ENCODE data around the gene FHOD1.

The FHOD1 gene

GRCh38 chr16:67195676-67196075 lies 51.6 kb downstream of the FHOD1 start:
- TF ChIP-seq, protein P1, sequence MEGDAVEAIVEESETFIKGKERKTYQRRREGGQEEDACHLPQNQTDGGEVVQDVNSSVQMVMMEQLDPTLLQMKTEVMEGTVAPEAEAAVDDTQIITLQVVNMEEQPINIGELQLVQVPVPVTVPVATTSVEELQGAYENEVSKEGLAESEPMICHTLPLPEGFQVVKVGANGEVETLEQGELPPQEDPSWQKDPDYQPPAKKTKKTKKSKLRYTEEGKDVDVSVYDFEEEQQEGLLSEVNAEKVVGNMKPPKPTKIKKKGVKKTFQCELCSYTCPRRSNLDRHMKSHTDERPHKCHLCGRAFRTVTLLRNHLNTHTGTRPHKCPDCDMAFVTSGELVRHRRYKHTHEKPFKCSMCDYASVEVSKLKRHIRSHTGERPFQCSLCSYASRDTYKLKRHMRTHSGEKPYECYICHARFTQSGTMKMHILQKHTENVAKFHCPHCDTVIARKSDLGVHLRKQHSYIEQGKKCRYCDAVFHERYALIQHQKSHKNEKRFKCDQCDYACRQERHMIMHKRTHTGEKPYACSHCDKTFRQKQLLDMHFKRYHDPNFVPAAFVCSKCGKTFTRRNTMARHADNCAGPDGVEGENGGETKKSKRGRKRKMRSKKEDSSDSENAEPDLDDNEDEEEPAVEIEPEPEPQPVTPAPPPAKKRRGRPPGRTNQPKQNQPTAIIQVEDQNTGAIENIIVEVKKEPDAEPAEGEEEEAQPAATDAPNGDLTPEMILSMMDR (IDR thresholded peaks at IDR 0.05; ENCODE audit: low read depth, low read length, missing control alignments) = no peak
- no peak overlapping the region for H3K4me3 ChIP-seq (replicated peaks; ENCODE audit: low read depth, low read length)
- DNase-seq (ENCODE audit: extremely low read depth, low read depth) = no peak

GRCh38 chr16:67194260-67194659 lies 53.0 kb downstream of the FHOD1 start:
- no peak for DNase-seq (ENCODE audit: extremely low read depth, low read depth)
- TF ChIP-seq, protein P1 (IDR thresholded peaks at IDR 0.05; ENCODE audit: low read depth, low read length, missing control alignments) = no peak
- peak overlapping the region; percentile 100; the same call in 1 of the 2 replicates for H3K4me3 ChIP-seq (replicated peaks; ENCODE audit: low read depth, low read length)

DNA sequence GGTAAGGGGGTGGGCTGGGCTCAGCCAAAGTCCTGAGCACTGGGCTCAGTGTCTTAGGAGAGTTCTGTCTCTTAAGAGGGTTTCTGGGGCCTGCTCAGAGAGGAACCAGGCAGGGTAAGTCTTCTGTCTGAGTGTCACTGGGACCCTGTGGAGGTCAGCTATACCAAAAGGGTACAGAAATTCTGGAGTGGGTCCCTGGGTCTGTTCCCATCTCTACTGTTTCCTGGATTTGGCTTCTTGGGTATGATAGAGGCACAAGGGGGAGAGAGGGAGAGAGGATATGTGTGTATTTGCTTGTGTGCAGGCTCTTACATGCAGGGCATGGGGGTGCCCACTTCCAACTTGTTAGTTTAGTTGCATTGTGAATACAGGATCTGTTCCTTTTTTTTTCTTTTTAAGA lies 53.7 kb downstream of the FHOD1 start:
- peak overlapping the region; percentile 100 for H3K4me3 ChIP-seq (replicated peaks; ENCODE audit: low read depth, low read length)
- TF ChIP-seq, protein P1 (IDR thresholded peaks at IDR 0.05; ENCODE audit: low read depth, low read length, missing control alignments) = no peak
- DNase-seq (ENCODE audit: extremely low read depth, low read depth) = no peak

GRCh38 chr16:67192781-67193361 lies 54.4 kb downstream of the FHOD1 start:
- TF ChIP-seq, protein P1 (IDR thresholded peaks at IDR 0.05; ENCODE audit: low read depth, low read length, missing control alignments) = no peak
- no peak for DNase-seq (ENCODE audit: extremely low read depth, low read depth)
- peak overlapping the region; percentile 100 for H3K4me3 ChIP-seq (replicated peaks; ENCODE audit: low read depth, low read length)

GRCh38 chr16:67191995-67192681 lies 55.1 kb downstream of the FHOD1 start, which contains the start of gene E2F4:
E2F4 (plus strand) TSS chr16:67192155; CDS start chr16:67192228, 73 bp downstream.
- DNase-seq (ENCODE audit: extremely low read depth, low read depth) = no peak
- H3K4me3 ChIP-seq (replicated peaks; ENCODE audit: low read depth, low read length) = peak within 1 kb of the TSS; percentile 100
- TF ChIP-seq, protein P1 (IDR thresholded peaks at IDR 0.05; ENCODE audit: low read depth, low read length, missing control alignments) = no peak

- peak overlapping the region; percentile 100 for H3K4me3 ChIP-seq (replicated peaks; ENCODE audit: low read depth, low read length)
- TF ChIP-seq, protein P1 (IDR thresholded peaks at IDR 0.05; ENCODE audit: low read depth, low read length, missing control alignments) = no peak
- no peak for DNase-seq (ENCODE audit: extremely low read depth, low read depth)
Measured at GRCh38 chr16:67191411-67191994, 55.8 kb downstream of the FHOD1 start.
